Measurements from ENCODE around the gene ISL1. TPM values are rescaled to one million over a fixed set of nuclear protein-coding genes. Genes with fewer than 3 reads are reported as not detected.

The ISL1 gene
- total RNA-seq, 2 experiments from 2014 or later = not detected

DNA sequence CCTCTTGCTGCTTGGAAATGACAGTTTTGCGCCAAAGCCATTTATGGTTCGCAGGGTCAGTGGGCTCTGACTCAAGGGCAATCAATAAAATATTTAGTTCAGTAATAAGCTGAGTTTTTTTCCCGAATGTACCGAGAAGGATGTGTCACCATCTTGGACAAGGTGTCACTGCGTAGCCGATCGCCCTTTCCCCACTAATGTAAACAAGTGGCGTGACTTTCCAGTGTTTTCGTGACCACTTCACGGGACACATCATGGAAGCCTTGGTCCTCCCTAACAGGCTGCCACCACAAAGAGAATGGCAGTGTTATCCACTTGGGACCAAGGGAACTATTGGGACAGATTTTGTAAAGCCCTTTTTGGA lies 16.4 kb downstream of the ISL1 start:
- Mint-ChIP-seq H3K36me3 (ENCODE audit: low read depth) (no peaks in the 10 kb centered on the region), H3K9me3 (ENCODE audit: low read depth) (peaks cover 3% of the 10 kb centered on the region), H3K4me1 (no peaks in the 10 kb centered on the region), H3K27me3 (peaks cover 52% of the 10 kb centered on the region), H3K4me3 (no peak overlapping the region), H3K27ac (no peak overlapping the region)
- intact Hi-C loops (cut with DNase I, micrococcal nuclease) = no loop called here
- ChIA-PET POLR2A (no interaction called here), CTCF (no interaction called here)
- ATAC-seq (no peak), DNase-seq (no peak)

DNA sequence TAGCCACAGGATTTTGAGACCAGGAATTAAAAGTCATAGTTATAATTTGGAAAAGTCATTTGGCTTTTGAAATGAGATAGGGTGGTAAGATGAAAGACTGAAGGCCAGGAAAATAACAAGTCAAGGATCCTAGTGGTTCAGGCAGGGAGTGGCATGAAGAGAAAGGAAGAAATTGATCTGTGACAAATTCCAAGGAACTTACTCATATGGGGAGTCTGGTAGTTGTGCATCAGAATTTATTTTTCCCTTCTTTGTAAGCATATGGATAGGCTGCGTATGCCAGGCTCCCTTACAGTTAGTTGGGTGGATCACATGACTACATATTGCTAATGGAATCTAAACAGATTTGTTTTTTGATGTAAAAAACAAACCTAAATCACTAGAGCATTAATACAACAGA lies 21.0 kb downstream of the ISL1 start:
- CTCF ChIA-PET = interaction anchor here (0.6 kb wide), 1 partner anchor 84 kb away, joined by 4 read pairs; no protein-coding TSS in a partner anchor
- Mint-ChIP-seq H3K9me3 (ENCODE audit: low read depth) (peaks cover 2% of the 10 kb centered on the region), H3K27ac (no peak overlapping the region), H3K4me3 (no peak overlapping the region), H3K4me1 (no peaks in the 10 kb centered on the region), H3K36me3 (ENCODE audit: low read depth) (no peaks in the 10 kb centered on the region), H3K27me3 (peaks cover 15% of the 10 kb centered on the region)
- intact Hi-C loops (cut with DNase I, micrococcal nuclease) = no loop called here
- POLR2A ChIA-PET = no interaction called here
- no peak for ATAC-seq
- DNase-seq = no peak

DNA sequence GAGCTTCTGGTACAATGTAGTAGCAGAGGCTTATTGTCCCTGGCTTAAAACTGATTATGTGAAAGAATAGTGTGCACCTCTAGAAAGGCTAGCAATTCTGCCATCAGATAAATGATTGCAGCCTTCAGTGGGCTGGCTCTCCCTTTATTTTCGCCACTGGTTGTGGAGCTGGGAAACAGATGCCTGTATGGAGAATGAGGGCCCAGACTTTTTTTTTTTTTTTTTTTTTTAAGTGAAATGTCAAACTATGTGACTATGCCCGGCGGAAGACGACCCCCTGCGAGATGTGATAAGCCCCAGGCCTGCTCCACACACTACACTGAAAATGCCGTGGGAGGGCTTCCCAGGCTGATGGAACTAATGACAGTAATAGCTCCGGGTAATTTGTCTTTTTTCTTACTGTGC lies 28.7 kb downstream of the ISL1 start:
- intact Hi-C loops (cut with DNase I, micrococcal nuclease) = no loop called here
- H3K27ac Mint-ChIP-seq = no peak overlapping the region
- H3K4me1 Mint-ChIP-seq = no peaks in the 10 kb centered on the region
- no peak overlapping the region for H3K4me3 Mint-ChIP-seq
- no peak for DNase-seq
- POLR2A ChIA-PET = no interaction called here
- H3K9me3 Mint-ChIP-seq (ENCODE audit: low read depth) = no peaks in the 10 kb centered on the region
- H3K36me3 Mint-ChIP-seq (ENCODE audit: low read depth) = no peaks in the 10 kb centered on the region
- CTCF ChIA-PET = no interaction called here
- no peak for ATAC-seq
- H3K27me3 Mint-ChIP-seq = no peaks in the 10 kb centered on the region

DNA sequence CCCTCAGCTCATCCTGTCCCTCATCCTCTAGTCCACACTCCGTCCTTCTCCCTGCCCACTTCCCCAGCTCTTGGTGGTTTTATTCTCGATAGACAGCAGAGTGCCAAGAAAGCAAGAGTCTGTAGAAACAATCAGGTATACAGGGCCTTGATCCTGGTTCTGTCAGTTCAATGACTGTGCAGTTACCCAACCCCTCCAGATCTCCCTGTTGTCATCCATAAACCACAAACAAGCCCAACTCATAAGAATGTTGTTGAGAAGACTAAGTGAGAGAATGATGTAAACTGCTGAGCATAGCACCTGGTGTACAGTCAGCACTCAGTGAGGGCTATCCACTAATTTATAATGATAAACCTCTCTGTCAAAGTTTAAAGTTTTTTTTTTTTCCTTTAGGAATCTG lies 31.3 kb downstream of the ISL1 start:
- no peak for ATAC-seq
- ChIA-PET CTCF (no interaction called here), POLR2A (no interaction called here)
- no peaks in the 10 kb centered on the region for H3K36me3 Mint-ChIP-seq (ENCODE audit: low read depth)
- H3K4me3 Mint-ChIP-seq = no peak overlapping the region
- intact Hi-C loops (cut with DNase I, micrococcal nuclease) = no loop called here
- H3K27me3 Mint-ChIP-seq = no peaks in the 10 kb centered on the region
- no peaks in the 10 kb centered on the region for H3K4me1 Mint-ChIP-seq
- DNase-seq = no peak
- no peak overlapping the region for H3K27ac Mint-ChIP-seq
- H3K9me3 Mint-ChIP-seq (ENCODE audit: low read depth) = no peaks in the 10 kb centered on the region

DNA sequence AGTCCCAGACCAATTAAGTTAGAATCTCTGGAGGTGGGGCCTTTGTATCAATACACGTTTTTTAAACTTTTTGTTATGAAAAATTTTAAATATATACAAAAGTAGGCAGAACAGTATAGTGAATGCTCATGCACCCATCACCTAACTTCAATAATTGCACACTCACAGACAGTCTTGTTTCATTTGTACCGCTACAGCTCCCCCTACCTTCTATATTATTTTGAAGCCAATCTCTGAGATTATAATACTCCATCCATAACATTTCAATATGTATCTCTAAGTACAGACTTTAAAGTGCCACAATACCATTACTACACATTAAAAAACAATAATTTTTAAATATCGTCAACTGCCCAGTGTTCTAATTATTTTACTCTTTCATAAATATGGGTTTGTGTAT lies 32.9 kb downstream of the ISL1 start:
- Mint-ChIP-seq H3K4me3 (no peak overlapping the region), H3K4me1 (no peaks in the 10 kb centered on the region), H3K27me3 (no peaks in the 10 kb centered on the region), H3K36me3 (ENCODE audit: low read depth) (no peaks in the 10 kb centered on the region), H3K27ac (no peak overlapping the region), H3K9me3 (ENCODE audit: low read depth) (no peaks in the 10 kb centered on the region)
- DNase-seq (no peak), ATAC-seq (no peak)
- ChIA-PET POLR2A (no interaction called here), CTCF (no interaction called here)
- intact Hi-C loops (cut with DNase I, micrococcal nuclease) = no loop called here

DNA sequence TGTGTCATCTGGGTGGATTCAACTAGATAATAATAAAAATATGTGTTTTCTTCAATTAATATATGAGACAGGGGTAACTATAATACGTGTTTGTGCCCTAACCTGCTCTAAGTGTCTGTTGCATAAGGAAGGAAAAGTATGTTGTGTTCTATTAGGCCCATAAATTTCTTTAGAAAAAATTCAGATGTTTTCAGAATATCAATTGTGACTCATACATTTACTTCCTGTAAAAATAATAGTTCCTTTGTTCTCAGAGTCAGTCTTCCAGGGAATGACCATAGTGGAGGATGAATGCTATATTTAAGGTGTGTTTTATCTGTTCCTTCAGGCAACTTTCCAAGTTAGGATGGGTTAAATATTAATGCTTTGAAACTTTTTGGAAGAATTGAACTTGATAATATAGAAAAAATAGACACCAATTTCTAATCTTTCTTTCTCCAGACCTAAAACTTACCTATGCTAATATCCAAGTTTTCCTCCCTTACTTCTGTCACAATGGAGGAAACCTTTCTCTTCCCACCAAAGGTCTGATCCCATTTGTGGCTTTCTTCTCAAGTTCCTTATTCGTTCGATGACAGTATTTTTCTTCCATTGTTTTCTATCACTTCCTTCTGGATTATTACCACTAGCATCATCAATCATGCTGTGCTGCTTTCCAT lies 49.9 kb downstream of the ISL1 start:
- peaks cover 2% of the 10 kb centered on the region for H3K27me3 Mint-ChIP-seq
- peaks cover under 1% of the 10 kb centered on the region for H3K9me3 Mint-ChIP-seq (ENCODE audit: low read depth)
- H3K4me3 Mint-ChIP-seq = no peak overlapping the region
- CTCF ChIA-PET = no interaction called here
- no peaks in the 10 kb centered on the region for H3K36me3 Mint-ChIP-seq (ENCODE audit: low read depth)
- DNase-seq = no peak
- POLR2A ChIA-PET = no interaction called here
- H3K27ac Mint-ChIP-seq = no peak overlapping the region
- H3K4me1 Mint-ChIP-seq = no peaks in the 10 kb centered on the region
- no peak for ATAC-seq
- intact Hi-C loops (cut with DNase I, micrococcal nuclease) = no loop called here

DNA sequence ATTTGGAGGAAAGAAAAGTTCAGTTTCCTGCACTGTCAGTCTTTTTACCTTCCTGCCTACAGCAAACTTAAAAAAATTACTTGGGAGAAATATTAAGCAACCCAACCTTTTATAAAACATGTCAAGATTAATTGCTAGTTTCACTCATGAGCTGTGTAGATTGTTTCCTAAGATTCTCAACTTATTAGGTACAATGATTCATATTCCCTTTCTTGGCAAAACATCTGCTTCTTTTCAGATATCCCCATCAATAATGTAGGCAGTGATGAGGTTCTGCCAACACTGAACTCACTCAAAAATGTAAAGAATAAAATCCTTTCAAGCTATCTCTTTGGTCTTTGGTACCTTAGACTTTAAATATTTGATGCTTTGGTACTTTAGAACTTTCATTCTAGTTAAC lies 56.0 kb downstream of the ISL1 start:
- POLR2A ChIA-PET = no interaction called here
- Mint-ChIP-seq H3K27ac (no peak overlapping the region), H3K36me3 (ENCODE audit: low read depth) (no peaks in the 10 kb centered on the region), H3K27me3 (peaks cover 2% of the 10 kb centered on the region), H3K4me3 (no peak overlapping the region), H3K9me3 (ENCODE audit: low read depth) (no peaks in the 10 kb centered on the region), H3K4me1 (no peaks in the 10 kb centered on the region)
- no peak for DNase-seq
- intact Hi-C loops (cut with DNase I, micrococcal nuclease) = no loop called here
- ATAC-seq = no peak
- CTCF ChIA-PET = no interaction called here
